Measurements from ENCODE around the gene KIAA0753.

Gene KIAA0753

GRCh38 chr17:6568184-6568758, 72.2 kb downstream of the KIAA0753 start:
- DNase-seq, result no peak

GRCh38 chr17:6567528-6568183, 72.9 kb downstream of the KIAA0753 start:
- DNase-seq, result no peak

- DNase-seq, result no peak
Measured at GRCh38 chr17:6561446-6561845, 79.1 kb downstream of the KIAA0753 start.

GRCh38 chr17:6560496-6560895, 80.0 kb downstream of the KIAA0753 start:
- no peak for DNase-seq

- DNase-seq, result no peak
Measured at GRCh38 chr17:6559753-6560215, 80.7 kb downstream of the KIAA0753 start.

- no peak for DNase-seq
Measured at GRCh38 chr17:6558932-6559752, 81.4 kb downstream of the KIAA0753 start.

GRCh38 chr17:6558276-6558675, 82.2 kb downstream of the KIAA0753 start:
- DNase-seq, result no peak

- DNase-seq, result no peak
Measured at GRCh38 chr17:6557040-6557438, 83.5 kb downstream of the KIAA0753 start.

GRCh38 chr17:6556121-6557039, 84.1 kb downstream of the KIAA0753 start, which contains the start of gene PITPNM3:
Gene PITPNM3, minus strand, starts transcription at chr17:6556555. Its CDS starts 149 bp downstream, at chr17:6556406.
- no peak for DNase-seq

GRCh38 chr17:6555331-6556120, 85.0 kb downstream of the KIAA0753 start:
- DNase-seq, result peak; percentile 28

- DNase-seq, result no peak
Measured at GRCh38 chr17:6554871-6555330, 85.6 kb downstream of the KIAA0753 start.

- no peak for DNase-seq
Measured at GRCh38 chr17:6554342-6554741, 86.2 kb downstream of the KIAA0753 start.

GRCh38 chr17:6551869-6552531, 88.5 kb downstream of the KIAA0753 start:
- DNase-seq, result no peak

GRCh38 chr17:6551356-6551755, 89.2 kb downstream of the KIAA0753 start:
- DNase-seq, result no peak

- no peak for DNase-seq
Measured at GRCh38 chr17:6549384-6550036, 91.0 kb downstream of the KIAA0753 start.

GRCh38 chr17:6548578-6549330, 91.8 kb downstream of the KIAA0753 start:
- no peak for DNase-seq

- DNase-seq, result no peak
Measured at GRCh38 chr17:6548034-6548433, 92.5 kb downstream of the KIAA0753 start.

GRCh38 chr17:6547336-6547735, 93.2 kb downstream of the KIAA0753 start:
- no peak for DNase-seq

GRCh38 chr17:6546069-6546718, 94.3 kb downstream of the KIAA0753 start:
- DNase-seq, result no peak

Measured in hematopoietic multipotent progenitor cell treated with erythropoietin and hydrocortisone succinate and interleukin-3 and kit ligand, for 6 days (in vitro differentiated cells).